DLD1 (cell line): ENCODE results near the gene GJD3.
"Not testable (repeated sequence)": the region's sequence is repeated elsewhere in the genome, so short reads cannot be mapped to it uniquely, and the experiment has no call there.

ENCODE experiments used
- in situ Hi-C: cut with HindIII; loops from 2 replicates; pipeline ENCODE4 v1.10.0; 2017; ENCODE audit warnings: low sequenced_read_pairs

Gene GJD3, protein sequence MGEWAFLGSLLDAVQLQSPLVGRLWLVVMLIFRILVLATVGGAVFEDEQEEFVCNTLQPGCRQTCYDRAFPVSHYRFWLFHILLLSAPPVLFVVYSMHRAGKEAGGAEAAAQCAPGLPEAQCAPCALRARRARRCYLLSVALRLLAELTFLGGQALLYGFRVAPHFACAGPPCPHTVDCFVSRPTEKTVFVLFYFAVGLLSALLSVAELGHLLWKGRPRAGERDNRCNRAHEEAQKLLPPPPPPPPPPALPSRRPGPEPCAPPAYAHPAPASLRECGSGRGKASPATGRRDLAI

GRCh38 chr17:40364121-40364861 lies at the start of gene GJD3:
TSS of gene GJD3 (minus strand) at chr17:40364737. CDS start at chr17:40363815, 922 bp downstream.
- in situ Hi-C loops, result no loop called here

DNA sequence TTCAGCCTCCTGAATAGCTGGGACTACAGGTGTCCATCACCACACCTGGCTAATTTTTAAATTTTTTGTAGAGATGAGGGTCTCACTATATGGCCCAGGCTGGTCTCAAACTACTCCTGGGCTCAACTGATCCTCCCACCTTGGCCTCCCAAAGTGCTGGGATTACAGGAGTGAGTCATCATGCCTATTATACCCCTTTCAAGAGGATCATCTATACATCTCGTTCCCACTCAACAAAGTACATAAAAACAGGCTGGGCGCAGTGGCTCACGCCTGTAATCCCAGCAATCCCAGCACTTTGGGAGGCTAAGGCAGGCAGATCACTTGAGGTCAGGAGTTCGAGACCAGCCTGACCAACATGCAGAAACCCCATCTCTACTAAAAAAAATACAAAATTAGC lies 49.8 kb upstream of the GJD3 start:
- in situ Hi-C loops, result loop anchor here (10.0 kb wide), 1 partner anchor 110 kb away; the partner anchor contains the start of gene RARA

DNA sequence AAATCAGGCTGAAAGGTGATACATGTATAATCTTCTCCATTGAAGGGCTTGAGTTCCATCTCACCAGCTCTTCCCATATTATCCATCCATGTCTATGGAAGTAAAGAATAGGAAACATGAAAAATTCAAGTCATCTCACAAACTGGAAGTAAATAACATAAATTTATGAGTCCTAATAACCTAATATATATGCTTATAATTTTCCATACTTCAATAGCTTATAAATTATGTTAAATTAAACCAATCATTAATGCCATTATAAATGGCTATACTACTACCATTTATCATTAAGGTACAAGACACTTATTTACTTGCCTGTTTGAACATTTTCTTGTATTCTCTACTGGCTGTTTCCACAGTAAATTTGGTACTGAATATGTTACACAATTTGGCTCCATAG lies 48.3 kb upstream of the GJD3 start:
- in situ Hi-C loops, result loop anchor here (10.0 kb wide), 1 partner anchor 108 kb away; the partner anchor contains the start of gene RARA

DNA sequence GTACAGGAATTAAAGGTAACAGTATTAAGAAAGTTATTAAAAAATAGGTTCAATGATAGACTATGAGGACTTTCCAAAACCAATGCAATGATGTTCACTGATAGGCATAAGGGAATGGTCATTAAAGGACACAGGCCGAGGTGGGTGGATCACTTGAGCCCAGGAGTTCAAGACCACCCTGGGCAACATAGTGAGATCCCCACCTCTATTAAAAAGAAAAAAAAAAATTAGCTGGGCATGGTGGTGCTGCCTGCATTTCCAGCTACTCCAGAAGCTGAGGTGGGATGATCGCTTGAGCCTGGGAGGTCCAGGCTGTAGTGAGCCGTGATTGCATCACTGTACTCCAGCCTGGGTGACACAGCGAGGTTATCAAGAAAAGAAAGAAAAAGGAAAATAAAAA lies 47.3 kb upstream of the GJD3 start:
- in situ Hi-C loops, result loop anchor here (10.0 kb wide), 1 partner anchor 107 kb away; the partner anchor contains the start of gene RARA

DNA sequence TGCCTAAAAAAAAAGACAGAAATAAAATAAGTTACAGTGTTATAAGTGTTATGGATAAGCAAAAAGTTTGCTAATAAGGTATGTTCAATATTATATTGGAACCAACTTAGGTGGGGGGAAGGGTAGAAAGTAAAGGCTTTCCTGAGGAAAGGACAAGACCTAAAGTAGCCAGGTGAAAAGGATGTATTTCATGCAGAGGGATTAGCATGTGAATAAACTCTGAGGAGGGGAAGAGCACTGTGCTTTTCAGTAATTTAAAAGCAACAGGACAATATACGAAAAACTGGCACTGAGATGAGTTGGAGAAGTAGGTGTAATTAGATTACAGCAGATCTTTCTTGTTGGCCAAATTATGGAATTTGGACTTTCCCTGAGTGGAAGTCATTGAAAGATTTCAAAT lies 45.5 kb upstream of the GJD3 start:
- in situ Hi-C loops, result loop anchor here (10.0 kb wide), 1 partner anchor 105 kb away; the partner anchor contains the start of gene RARA

GRCh38 chr17:40409540-40409939 lies 45.0 kb upstream of the GJD3 start:
- in situ Hi-C loops, result not testable (repeated sequence)

- in situ Hi-C loops, result no loop called here
Measured at GRCh38 chr17:40407460-40407859, 42.9 kb upstream of the GJD3 start.

GRCh38 chr17:40404003-40404402 lies 39.5 kb upstream of the GJD3 start:
- in situ Hi-C loops, result no loop called here

DNA sequence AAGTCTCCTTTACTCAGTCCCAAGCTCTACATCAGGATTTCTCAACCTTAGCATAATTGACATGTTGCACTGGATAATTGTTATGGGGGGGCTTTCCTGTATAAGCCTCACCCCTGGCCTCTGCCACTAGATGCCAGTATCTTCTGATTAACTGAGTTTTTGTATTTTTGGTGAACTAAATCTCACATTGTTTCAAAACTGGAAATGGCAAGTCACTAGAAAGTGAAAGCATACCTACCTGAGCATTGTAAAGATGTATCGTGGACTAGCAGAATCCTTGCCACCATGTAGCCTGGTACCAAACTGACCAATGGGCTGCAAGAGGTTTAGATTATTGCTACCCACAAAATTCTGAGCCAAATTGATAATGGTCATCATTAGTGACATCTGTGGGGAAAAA lies 38.1 kb upstream of the GJD3 start:
- in situ Hi-C loops, result no loop called here

GRCh38 chr17:40399185-40399584 lies 34.6 kb upstream of the GJD3 start:
- in situ Hi-C loops, result no loop called here

DNA sequence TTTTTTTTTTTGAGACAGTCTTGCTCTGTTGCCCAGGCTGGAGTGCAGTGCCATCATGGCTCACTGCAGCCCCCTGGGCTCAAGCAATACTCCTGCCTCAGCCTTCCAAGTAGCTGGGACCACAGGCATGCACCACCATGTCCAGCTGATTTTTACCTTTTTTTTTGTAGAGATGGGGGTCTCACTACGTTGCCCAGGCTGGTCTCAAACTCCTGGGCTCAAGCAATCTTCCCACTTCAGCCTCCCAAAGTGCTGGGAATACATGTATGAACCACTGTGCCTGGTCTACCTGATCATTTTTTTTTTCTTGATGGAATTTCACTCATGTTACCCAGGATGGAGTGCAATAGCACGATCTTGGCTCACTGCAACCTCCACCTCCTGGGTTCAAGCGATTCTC lies 22.0 kb upstream of the GJD3 start:
- in situ Hi-C loops, result not testable (repeated sequence)

DNA sequence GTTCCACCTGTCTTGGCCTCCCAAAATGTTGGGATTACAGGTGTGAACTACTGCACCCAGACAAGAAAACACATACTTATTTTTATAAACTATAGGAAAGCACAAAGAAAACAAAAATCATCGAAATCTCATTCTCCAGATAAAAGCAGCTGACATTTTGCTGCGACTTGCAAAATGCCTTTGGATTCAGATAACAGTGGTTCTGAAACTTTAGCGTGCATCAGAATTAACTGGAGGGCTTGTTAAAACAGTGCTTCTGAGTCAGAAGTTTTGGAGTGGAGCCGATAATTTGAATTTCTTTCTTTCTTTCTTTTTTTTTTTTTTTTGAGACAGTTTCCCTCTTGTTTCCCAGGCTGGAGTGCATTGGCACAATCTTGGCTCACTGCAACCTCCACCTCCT lies 17.7 kb upstream of the GJD3 start:
- in situ Hi-C loops, result no loop called here

DNA sequence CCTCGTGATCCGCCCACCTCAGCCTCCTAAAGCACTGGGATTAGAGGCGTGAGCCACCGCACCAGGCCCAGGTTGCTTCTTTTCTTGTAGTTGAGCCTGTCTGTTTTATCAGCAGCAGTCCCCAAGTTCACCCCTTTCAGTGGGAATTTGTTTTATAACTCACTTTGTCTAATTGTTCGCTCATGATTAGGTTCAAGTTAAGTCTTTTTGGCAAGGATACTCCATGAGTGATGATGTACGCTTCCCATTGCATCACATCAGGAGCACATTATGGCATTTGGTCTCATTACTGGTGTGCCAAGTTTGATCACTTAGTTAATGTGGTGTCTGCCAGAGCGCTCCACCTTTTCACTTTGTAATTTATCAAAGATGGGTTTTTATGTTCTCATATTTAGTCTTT lies 14.4 kb upstream of the GJD3 start:
- in situ Hi-C loops, result no loop called here

- in situ Hi-C loops, result no loop called here
Measured at GRCh38 chr17:40377832-40378231, 13.3 kb upstream of the GJD3 start.

DNA sequence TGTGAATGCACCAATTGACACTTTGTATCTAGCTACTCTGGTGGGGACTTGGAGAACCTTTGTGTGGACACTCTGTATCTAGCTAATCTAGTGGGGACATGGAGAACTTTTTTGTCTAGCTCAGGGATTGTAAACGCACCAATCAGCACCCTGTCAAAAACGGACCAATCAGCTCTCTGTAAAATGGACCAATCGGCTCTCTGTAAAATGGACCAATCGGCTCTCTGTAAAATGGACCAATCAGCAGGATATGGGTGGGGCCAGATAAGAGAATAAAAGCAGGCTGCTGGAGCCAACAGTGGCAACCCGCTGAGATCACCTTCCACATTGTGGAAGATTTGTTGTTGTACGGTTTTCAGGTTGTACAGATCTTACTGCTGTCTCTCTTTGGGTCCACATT lies 12.0 kb upstream of the GJD3 start:
- in situ Hi-C loops, result not testable (repeated sequence)

- in situ Hi-C loops, result not testable (repeated sequence)
Measured at GRCh38 chr17:40375786-40376185, 11.2 kb upstream of the GJD3 start.

- in situ Hi-C loops, result no loop called here
Measured at GRCh38 chr17:40374821-40375498, 10.4 kb upstream of the GJD3 start.

- in situ Hi-C loops, result no loop called here
Measured at GRCh38 chr17:40373999-40374398, 9.5 kb upstream of the GJD3 start.

- in situ Hi-C loops, result no loop called here
Measured at GRCh38 chr17:40373324-40373723, 8.8 kb upstream of the GJD3 start.

GRCh38 chr17:40372644-40373043 lies 8.1 kb upstream of the GJD3 start:
- in situ Hi-C loops, result not testable (repeated sequence)

- in situ Hi-C loops, result no loop called here
Measured at GRCh38 chr17:40372031-40372430, 7.5 kb upstream of the GJD3 start.
